AG04450 (cell line): ENCODE results near the gene ZCCHC9. TPM values are rescaled to one million over a fixed set of nuclear protein-coding genes. Genes with fewer than 3 reads are reported as not detected.
"Not testable (repeated sequence)": the region's sequence is repeated elsewhere in the genome, so short reads cannot be mapped to it uniquely, and the experiment has no call there.

Experiments used
- CTCF ChIA-PET: fragments of 300-600, 350-600 bp; formaldehyde crosslinking; extraction: SDS; loops from one replicate; lab custom pipeline; 2022; ENCODE audit warnings: antibody characterized with exemption, inconsistent platforms; lab: Charles Lee
- POLR2A ChIA-PET: fragments of 350-600 bp; formaldehyde crosslinking; extraction: SDS; loops from one replicate; lab custom pipeline; 2021; ENCODE audit warnings: antibody characterized with exemption, inconsistent platforms; lab: Yijun Ruan, JAX
- DNase-seq: peaks from one replicate; pipeline ENCODE4 v3.0.0-alpha.2; 2011; ENCODE audit warnings: low read depth, low spot score
- H3K27ac ChIP-seq: one replicate; pipeline ENCODE4 v1.5.1; 2012; ENCODE audit warnings: low read depth, low read length, control low read depth
- H3K27me3 ChIP-seq: one replicate; pipeline ENCODE4 v1.6.0; 2012; ENCODE audit warnings: low read length; ENCODE audit not compliant: control insufficient read depth, insufficient read depth
- H3K4me3 ChIP-seq: 2 replicates; pipeline ENCODE4 v1.5.1; 2011; ENCODE audit warnings: mild to moderate bottlenecking, low read depth, low read length, control low read depth
- H3K9me3 ChIP-seq: 2 replicates; pipeline ENCODE4 v1.5.1; 2012; ENCODE audit warnings: low read length; ENCODE audit not compliant: control insufficient read depth, insufficient read depth
- polyA plus RNA-seq: library from polyadenylated mRNA; depleted of rRNA; stranded (reverse); fragments of >200 nt; gene quantifications from 2 replicates; pipeline ENCODE4 v1.2.3, GENCODE V29; 2011
- TF ChIP-seq, protein P1 (sequence below): IDR thresholded peaks from 2 replicates; pipeline ENCODE4 v1.5.1; 2011; ENCODE audit warnings: low read depth, low read length, control low read depth, inconsistent platforms

Gene ZCCHC9
- polyA plus RNA-seq, 1 experiment = 35.4 TPM

DNA sequence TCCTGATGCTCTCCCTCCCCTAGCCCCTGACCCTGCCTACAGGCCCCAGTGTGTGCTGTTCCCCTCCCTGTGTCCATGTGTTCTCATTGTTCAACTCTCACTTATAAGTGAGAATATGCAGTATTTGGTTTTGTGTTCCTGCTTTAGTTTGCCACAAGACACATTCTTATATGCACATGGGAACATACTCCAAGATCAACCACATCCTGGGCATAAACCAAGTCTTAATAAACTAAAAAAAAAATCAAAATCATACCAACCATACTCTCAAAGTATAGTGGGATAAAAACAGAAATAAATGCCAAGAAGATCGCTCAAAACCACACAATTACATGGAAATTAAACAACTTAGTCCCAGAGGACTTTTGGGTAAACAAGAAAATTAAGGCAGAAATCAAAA is 11.2 kb upstream of the ZCCHC9 start:
- Histone ChIP-seq H3K9me3 (peaks cover 9% of the 10 kb centered on the region), H3K27me3 (no peaks in the 10 kb centered on the region), H3K4me3 (no peak overlapping the region), H3K27ac (no peak overlapping the region)
- POLR2A ChIA-PET = no interaction called here
- CTCF ChIA-PET = interaction anchor here (5.6 kb wide), 1 partner anchor 9 kb away, joined by 32 read pairs; no protein-coding TSS in a partner anchor
- TF ChIP-seq, protein P1, sequence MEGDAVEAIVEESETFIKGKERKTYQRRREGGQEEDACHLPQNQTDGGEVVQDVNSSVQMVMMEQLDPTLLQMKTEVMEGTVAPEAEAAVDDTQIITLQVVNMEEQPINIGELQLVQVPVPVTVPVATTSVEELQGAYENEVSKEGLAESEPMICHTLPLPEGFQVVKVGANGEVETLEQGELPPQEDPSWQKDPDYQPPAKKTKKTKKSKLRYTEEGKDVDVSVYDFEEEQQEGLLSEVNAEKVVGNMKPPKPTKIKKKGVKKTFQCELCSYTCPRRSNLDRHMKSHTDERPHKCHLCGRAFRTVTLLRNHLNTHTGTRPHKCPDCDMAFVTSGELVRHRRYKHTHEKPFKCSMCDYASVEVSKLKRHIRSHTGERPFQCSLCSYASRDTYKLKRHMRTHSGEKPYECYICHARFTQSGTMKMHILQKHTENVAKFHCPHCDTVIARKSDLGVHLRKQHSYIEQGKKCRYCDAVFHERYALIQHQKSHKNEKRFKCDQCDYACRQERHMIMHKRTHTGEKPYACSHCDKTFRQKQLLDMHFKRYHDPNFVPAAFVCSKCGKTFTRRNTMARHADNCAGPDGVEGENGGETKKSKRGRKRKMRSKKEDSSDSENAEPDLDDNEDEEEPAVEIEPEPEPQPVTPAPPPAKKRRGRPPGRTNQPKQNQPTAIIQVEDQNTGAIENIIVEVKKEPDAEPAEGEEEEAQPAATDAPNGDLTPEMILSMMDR = no peak
- DNase-seq = no peak

- TF ChIP-seq, protein P1 = no peak
- no peak overlapping the region for H3K27ac ChIP-seq
- H3K9me3 ChIP-seq = peaks cover 9% of the 10 kb centered on the region
- POLR2A ChIA-PET = no interaction called here
- no peak for DNase-seq
- no peak overlapping the region for H3K4me3 ChIP-seq
- CTCF ChIA-PET = interaction anchor here (1.2 kb wide), 1 partner anchor 9 kb away, joined by 3 read pairs; the partner anchor contains the start of gene ZCCHC9
- H3K27me3 ChIP-seq = no peaks in the 10 kb centered on the region
These were observed 9.3 kb upstream of the ZCCHC9 start for GRCh38 chr5:81292130-81292529.

GRCh38 chr5:81294021-81294420 is 7.4 kb upstream of the ZCCHC9 start:
- CTCF ChIA-PET, DNase-seq, H3K9me3 ChIP-seq, H3K27ac ChIP-seq, POLR2A ChIA-PET, H3K27me3 ChIP-seq, H3K4me3 ChIP-seq: not testable (repeated sequence)

DNA sequence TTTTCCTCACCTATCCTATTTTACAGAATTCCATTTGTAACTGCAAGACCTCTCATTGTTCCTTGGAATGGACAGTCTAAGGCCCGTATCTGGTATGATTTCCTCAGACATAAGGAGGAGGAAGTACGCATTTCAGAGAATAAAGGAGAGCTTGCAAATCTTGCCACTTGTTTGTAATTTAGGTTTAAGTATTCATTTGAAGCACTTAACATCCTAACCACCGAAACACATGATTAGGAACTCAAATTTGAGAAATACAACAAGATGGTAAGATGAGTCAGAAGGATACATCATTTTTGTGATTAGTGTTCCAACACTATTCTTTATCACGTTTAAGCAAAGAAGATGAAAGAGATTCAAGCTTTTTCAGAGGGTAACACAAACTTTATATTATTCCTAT is 3.9 kb upstream of the ZCCHC9 start:
- no peak overlapping the region for H3K4me3 ChIP-seq
- TF ChIP-seq, protein P1 = no peak
- H3K27me3 ChIP-seq = no peaks in the 10 kb centered on the region
- ChIA-PET POLR2A (no interaction called here), CTCF (interaction anchor here (1.6 to 3.3 kb wide), 4 partner anchors 9 to 25 kb away, joined by 4 to 32 read pairs (median 13); no protein-coding TSS in a partner anchor)
- H3K27ac ChIP-seq = no peak overlapping the region
- DNase-seq = no peak
- peaks cover 3% of the 10 kb centered on the region; the same call in 1 of the 2 replicates for H3K9me3 ChIP-seq

GRCh38 chr5:81300921-81301270 is 491 bp upstream of the ZCCHC9 start:
- TF ChIP-seq, protein P1 = no peak
- ChIA-PET POLR2A (interaction anchor here (1.3 to 3.7 kb wide), 2 partner anchors 13 to 551 kb away, joined by 16 to 25 read pairs; no protein-coding TSS in a partner anchor), CTCF (interaction anchor here (1.2 to 3.2 kb wide), 3 partner anchors 9 to 865 kb away, joined by 3 to 23 read pairs (median 6); no protein-coding TSS in a partner anchor)
- no peaks in the 10 kb centered on the region for H3K27me3 ChIP-seq
- H3K9me3 ChIP-seq = no peaks in the 10 kb centered on the region; the same call in 1 of the 2 replicates
- H3K4me3 ChIP-seq = peak overlapping the region; percentile 99
- no peak for DNase-seq
- peak overlapping the region; percentile 97 for H3K27ac ChIP-seq
